ENCODE measurements around the gene CNTNAP2. TPM values are rescaled to one million over a fixed set of nuclear protein-coding genes. Genes with fewer than 3 reads are reported as not detected.

The CNTNAP2 gene
- total and polyA plus RNA-seq, 2 of the 13 experiments (the other 11 are each of a cell fraction or from before 2014, with no cell fraction given): 0.40 to 0.42 TPM

- no peak for TF ChIP-seq ZNF280D (CRISPR knock-in tag; IDR thresholded peaks at IDR 0.05)
Measured at GRCh38 chr7:148410905-148411304, 2294.3 kb downstream of the CNTNAP2 start (continued).

GRCh38 chr7:148412691-148413090 lies 2296.1 kb downstream of the CNTNAP2 start:
- Histone ChIP-seq H3K4me1 (ENCODE audit: insufficient read depth, low read length) (no peaks in the 10 kb centered on the region), H4K20me1 (ENCODE audit: insufficient read depth, low read length) (no peaks in the 10 kb centered on the region), H3K27me3 (ENCODE audit: control insufficient read depth in 1 of 2, insufficient read depth in 2 of 2, low read length in 2 of 2) (no peaks in the 10 kb centered on the region), H3K9ac (ENCODE audit: insufficient read depth, low read depth, low read length) (no peak overlapping the region), H3K79me2 (ENCODE audit: insufficient read depth, low read length) (no peaks in the 10 kb centered on the region), H3K9me3 (ENCODE audit: low read length) (no peaks in the 10 kb centered on the region), H2AFZ (ENCODE audit: low read length) (no peak overlapping the region), H3K36me3 (replicated peaks in 1 of 2; ENCODE audit: control insufficient read depth in 1 of 2, insufficient read depth in 2 of 2, low read length in 2 of 2) (no peaks in the 10 kb centered on the region), H3K27ac (ENCODE audit: extremely low read length, insufficient read depth, low read length) (no peak overlapping the region), H3K4me3 (replicated peaks in 1 of 3; ENCODE audit: insufficient read depth in 1 of 3, low read depth in 2 of 3, low read length in 3 of 3) (no peak overlapping the region), H3K4me2 (ENCODE audit: low read depth, low read length) (no peak overlapping the region)
- in situ Hi-C loops (cut with HindIII; ENCODE audit: extremely low pct_ligation_motif_present, low pct_unique_long_range_greater_than_20kb) (no loop called here), intact Hi-C loops (cut with micrococcal nuclease; ENCODE audit: unreplicated experiment) (no loop called here)
- ChIA-PET CTCF (ENCODE audit: low intra/inter-chr PET ratio, low total read pairs) (no interaction called here), POLR2A (no interaction called here)
- FAIRE-seq: no peak
- 72% methylated on average over 2 of the region's 2 CpGs for WGBS (ENCODE audit: low lambda C conversion rate)
- BruUV-seq (replicated peaks): no TSS peak
- ATAC-seq: no peak
- no peak for DNase-seq (ENCODE audit: low spot score)
- TF ChIP-seq RXRB (CRISPR knock-in tag; IDR thresholded peaks at IDR 0.05; ENCODE audit: borderline replicate concordance) (no peak), ZMAT5 (CRISPR knock-in tag; IDR thresholded peaks at IDR 0.05; ENCODE audit: borderline replicate concordance, low read depth) (no peak), GABPB1 (CRISPR knock-in tag; IDR thresholded peaks at IDR 0.05) (no peak), NR2F6 (IDR thresholded peaks at IDR 0.05) (no peak), NR2F6 (CRISPR knock-in tag; IDR thresholded peaks at IDR 0.05) (no peak), FIP1L1 (IDR thresholded peaks at IDR 0.05; ENCODE audit: borderline replicate concordance, insufficient read depth, low read depth, low read length) (no peak), CSRNP1 (CRISPR knock-in tag; IDR thresholded peaks at IDR 0.05) (no peak), FOXP1 (IDR thresholded peaks at IDR 0.05) (no peak), FOXP1 (CRISPR knock-in tag; IDR thresholded peaks at IDR 0.05) (no peak), SP4 (CRISPR knock-in tag; IDR thresholded peaks at IDR 0.05) (no peak), DMTF1 (CRISPR knock-in tag; IDR thresholded peaks at IDR 0.05) (no peak), REPIN1 (CRISPR knock-in tag; IDR thresholded peaks at IDR 0.05; ENCODE audit: borderline replicate concordance, low read depth) (no peak), HINFP (CRISPR knock-in tag; IDR thresholded peaks at IDR 0.05; ENCODE audit: low read depth) (no peak), RCOR2 (CRISPR knock-in tag; IDR thresholded peaks at IDR 0.05) (no peak)
